Left lung (tissue), 10 donors: ENCODE data around the gene MT1H. TPM values are rescaled to one million over a fixed set of nuclear protein-coding genes. Genes with fewer than 3 reads are reported as not detected.

Experiments
- ATAC-seq: fragments of 200-7000 bp; cut with Tn5 transposase; one replicate; pipeline ENCODE4 v1.9.1; 2020; ENCODE audit warnings: moderate library complexity
- DNase-seq, 4 donors: peaks; one replicate each; pipeline ENCODE4 v3.0.0-alpha.2; 2013 to 2020
- H3K27ac ChIP-seq, 2 donors: fragments of 200-600 bp; sonication (generic) in 1 of 2; one replicate each; pipeline versions ENCODE4 v1.5.0 to v1.8.0; 2020 to 2021
- H3K27me3 ChIP-seq, 2 donors: fragments of 200-600 bp; sonication (generic) in 1 of 2; one replicate each; pipeline versions ENCODE4 v1.5.0 to v1.8.0; 2020 to 2021
- H3K36me3 ChIP-seq, 2 donors: fragments of 200-600 bp; sonication (generic) in 1 of 2; one replicate each; pipeline versions ENCODE4 v1.5.0 to v1.8.0; 2020 to 2021
- H3K4me1 ChIP-seq, 2 donors: fragments of 200-600 bp; one replicate each; pipeline ENCODE4 v1.8.0; 2021
- H3K4me3 ChIP-seq, 2 donors: fragments of 200-600 bp; sonication (generic) in 1 of 2; one replicate each; pipeline versions ENCODE4 v1.5.0 to v1.8.0; 2020 to 2021; ENCODE audit warnings: mild to moderate bottlenecking in 1 of 2
- H3K9me3 ChIP-seq, 2 donors: fragments of 200-600 bp; sonication (generic) in 1 of 2; one replicate each; pipeline versions ENCODE4 v1.5.0 to v1.8.0; 2020 to 2021
- intact Hi-C, 2 donors: fragments of 100-400 bp; cut with DNase I; formaldehyde crosslinking; loops; one replicate each; pipeline versions ENCODE4 v1.11.2 to v1.14.2; 2022
- polyA plus RNA-seq, 6 donors: library from polyadenylated mRNA; unstranded; fragments of 120-200 nt; gene quantifications; one replicate each; pipeline ENCODE4 v1.2.1, GENCODE V29; 2013; ENCODE audit not compliant: insufficient read length in 6 of 6
- total RNA-seq, 2 donors: library from RNA; stranded (reverse); fragmentation: NEBNext Ultra II Directional; extraction: Animal tissue kit (Norgen Biotek cat#: 25700); gene quantifications; one replicate each; pipeline ENCODE4 v1.2.1, GENCODE V29; 2021
- TF ChIP-seq, protein P1 (sequence below), 2 donors: fragments of 200-600 bp; sonication (generic) in 1 of 2; IDR thresholded peaks; one replicate each; pipeline versions ENCODE4 v1.5.0 to v1.8.0; 2021; ENCODE audit warnings: antibody characterized with exemption in 2 of 2
- donor health status: DM: no; HTN: yes; CAD: no.
- donor health status: DM: no; HTN: no; CAD: no.

MT1H gene
- total and polyA plus RNA-seq, 8 donors: 1.1 to 2.3 (median 2.2) TPM; not detected in 4

DNA sequence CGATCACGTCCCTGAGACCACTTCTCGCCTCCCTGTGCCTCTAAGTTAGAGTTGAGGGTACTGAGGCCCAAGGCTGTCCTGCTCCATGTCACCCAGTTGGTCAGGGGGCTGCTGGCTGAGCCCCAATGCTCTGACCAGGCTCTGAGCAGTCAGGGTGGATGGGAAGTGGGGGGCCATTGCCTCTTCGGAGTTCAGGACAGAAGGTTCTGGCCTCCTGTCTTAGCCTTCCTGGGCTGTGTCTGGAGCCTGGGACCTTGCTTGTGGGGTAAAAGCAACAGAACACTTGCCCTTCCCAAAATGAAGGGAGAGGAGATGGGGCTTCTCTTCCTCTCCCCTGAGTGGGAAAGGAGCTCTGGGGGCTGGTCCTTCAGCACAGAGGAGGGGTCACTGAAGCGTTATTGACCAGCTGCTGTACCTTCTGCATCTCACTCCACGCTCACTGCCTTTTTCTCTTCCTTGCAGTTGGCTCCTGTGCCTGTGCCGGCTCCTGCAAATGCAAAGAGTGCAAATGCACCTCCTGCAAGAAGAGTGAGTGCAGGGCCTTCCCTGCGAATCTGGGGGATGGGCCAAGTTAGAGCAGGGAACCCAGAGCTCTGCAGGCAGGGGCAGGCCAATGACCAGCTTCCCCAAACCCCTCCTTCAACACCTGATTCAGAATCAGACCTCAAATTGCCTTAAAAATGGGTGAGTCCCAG is 13.2 kb downstream of the MT1H start:
- DNase-seq (no peak), ATAC-seq (peak; percentile 2)
- Histone ChIP-seq H3K4me3 (peak overlapping the region; percentile 55), H3K27me3 (no peaks in the 10 kb centered on the region), H3K4me1 (peaks cover 10 to 18% of the 10 kb centered on the region in 2 donors), H3K36me3 (no peaks in the 10 kb centered on the region), H3K9me3 (peaks cover 0 to 8% of the 10 kb centered on the region in 2 donors), H3K27ac (peak overlapping the region in 1 of 2 donors; percentile 80)
- intact Hi-C loops: no loop called here
- TF ChIP-seq, protein P1, sequence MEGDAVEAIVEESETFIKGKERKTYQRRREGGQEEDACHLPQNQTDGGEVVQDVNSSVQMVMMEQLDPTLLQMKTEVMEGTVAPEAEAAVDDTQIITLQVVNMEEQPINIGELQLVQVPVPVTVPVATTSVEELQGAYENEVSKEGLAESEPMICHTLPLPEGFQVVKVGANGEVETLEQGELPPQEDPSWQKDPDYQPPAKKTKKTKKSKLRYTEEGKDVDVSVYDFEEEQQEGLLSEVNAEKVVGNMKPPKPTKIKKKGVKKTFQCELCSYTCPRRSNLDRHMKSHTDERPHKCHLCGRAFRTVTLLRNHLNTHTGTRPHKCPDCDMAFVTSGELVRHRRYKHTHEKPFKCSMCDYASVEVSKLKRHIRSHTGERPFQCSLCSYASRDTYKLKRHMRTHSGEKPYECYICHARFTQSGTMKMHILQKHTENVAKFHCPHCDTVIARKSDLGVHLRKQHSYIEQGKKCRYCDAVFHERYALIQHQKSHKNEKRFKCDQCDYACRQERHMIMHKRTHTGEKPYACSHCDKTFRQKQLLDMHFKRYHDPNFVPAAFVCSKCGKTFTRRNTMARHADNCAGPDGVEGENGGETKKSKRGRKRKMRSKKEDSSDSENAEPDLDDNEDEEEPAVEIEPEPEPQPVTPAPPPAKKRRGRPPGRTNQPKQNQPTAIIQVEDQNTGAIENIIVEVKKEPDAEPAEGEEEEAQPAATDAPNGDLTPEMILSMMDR (IDR thresholded peaks at IDR 0.05): no peak

DNA sequence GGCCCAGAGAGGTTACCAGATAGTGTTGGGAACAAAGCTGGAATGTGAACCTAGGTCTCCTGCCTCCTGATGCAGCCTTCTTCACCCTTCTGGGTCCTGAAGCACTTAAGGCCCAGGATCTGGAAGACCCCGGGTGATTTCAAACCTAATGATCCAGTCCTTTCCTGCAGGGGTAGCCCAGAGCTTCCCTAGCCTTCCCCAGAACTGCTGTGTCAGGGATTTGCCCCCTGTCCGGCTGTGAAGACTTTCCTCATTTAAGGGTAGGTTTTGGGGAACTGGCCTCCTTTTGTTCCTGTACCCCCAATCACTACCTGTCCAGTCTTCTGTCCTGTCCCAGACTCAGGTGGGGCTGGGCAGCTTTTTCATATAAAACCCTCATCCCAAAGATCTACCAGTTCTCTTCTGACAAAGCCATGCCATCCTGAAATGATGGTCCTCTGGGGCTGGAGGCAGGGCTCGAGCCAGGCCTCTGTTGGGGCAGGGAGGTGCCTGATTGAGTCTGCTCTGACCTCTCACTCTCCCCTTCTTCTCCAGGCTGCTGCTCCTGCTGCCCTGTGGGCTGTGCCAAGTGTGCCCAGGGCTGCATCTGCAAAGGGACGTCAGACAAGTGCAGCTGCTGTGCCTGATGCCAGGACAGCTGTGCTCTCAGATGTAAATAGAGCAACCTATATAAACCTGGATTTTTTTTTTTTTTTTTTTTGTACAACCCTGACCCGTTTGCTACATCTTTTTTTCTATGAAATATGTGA is 14.0 kb downstream of the MT1H start:
- H3K27ac ChIP-seq: no peak overlapping the region
- TF ChIP-seq, protein P1 (IDR thresholded peaks at IDR 0.05): no peak
- DNase-seq (no peak), ATAC-seq (no peak)
- H3K9me3 ChIP-seq: peaks cover 0 to 8% of the 10 kb centered on the region in 2 donors
- intact Hi-C loops: no loop called here
- peaks cover 10 to 18% of the 10 kb centered on the region in 2 donors for H3K4me1 ChIP-seq
- peak overlapping the region; percentile 55 for H3K4me3 ChIP-seq
- no peaks in the 10 kb centered on the region for H3K27me3 ChIP-seq
- H3K36me3 ChIP-seq: no peaks in the 10 kb centered on the region

DNA sequence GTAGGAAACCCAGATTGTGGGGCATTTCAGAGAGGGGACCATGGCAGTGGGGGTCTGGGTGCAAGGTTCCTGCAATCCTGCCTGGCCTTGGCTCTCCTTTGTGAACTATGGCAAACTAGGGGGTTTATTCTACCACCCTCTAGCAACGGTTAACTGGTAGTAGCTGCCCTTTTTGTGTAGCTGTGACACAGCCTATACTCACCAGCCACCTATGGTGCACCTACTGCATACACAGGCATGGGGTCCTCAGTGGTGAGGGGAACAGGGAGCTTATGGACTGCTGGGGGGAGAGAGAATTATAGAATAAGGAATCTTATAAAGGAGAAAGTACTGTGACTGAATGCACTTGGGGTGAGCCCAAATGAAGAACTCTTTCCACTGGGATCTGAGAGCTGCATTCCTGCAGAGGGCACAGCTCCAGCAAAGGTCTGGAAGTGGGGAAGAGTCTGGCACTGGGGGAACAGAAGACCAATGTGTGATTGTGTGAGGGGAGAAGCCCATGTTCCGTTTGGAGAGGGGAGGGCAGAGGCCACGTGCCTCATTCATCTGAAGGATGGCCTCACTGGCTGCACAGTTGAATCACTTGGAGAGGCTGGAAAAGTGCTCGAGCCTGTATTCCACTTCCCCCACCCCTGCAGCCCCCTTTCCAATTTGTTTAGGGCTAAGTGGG is 14.8 kb downstream of the MT1H start:
- intact Hi-C loops: no loop called here
- ATAC-seq: no peak

DNA sequence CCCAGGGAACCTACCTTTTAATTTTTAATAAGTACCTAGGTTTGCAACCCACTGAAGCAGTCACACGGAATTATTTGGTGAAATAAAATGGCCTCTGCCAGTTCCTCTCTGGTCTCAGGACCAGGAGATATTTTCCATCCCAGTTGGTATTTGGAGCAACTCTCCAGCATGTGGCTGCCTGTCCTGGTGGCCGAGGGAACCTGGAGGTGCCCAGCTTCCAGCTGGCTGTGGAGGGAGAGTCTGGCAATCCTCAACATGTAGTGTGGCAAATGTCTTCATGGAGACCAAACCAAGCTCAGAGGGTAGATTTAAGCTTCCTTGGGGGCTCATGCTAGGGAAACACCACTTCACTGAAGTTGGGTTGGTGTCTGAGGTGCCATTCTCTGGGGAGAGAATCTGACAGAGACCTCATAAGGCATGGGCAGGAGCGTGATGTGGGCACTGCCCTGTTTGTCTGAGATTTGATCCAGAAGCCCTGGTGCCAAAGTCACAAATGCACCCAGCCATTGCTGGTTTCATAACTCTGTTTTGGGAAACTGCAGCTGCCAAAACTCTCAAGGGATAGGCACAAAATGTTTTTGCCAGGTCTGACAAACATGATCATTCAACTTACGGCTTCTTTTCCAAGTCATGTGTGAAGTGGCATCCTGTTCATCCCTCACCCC is 15.4 kb downstream of the MT1H start:
- no peak overlapping the region for H3K4me3 ChIP-seq
- intact Hi-C loops: no loop called here

More for the DNA sequence above, 14.8 kb downstream of the MT1H start:
- no peaks in the 10 kb centered on the region for H3K27me3 ChIP-seq
- H3K27ac ChIP-seq: no peak overlapping the region
- TF ChIP-seq, protein P1 (IDR thresholded peaks at IDR 0.05): no peak
- peaks cover 0 to 8% of the 10 kb centered on the region in 2 donors for H3K9me3 ChIP-seq
- DNase-seq: no peak
- no peaks in the 10 kb centered on the region for H3K36me3 ChIP-seq
- peaks cover 10 to 18% of the 10 kb centered on the region in 2 donors for H3K4me1 ChIP-seq
- peak overlapping the region in 1 of 2 donors; percentile 55 for H3K4me3 ChIP-seq

More for the DNA sequence above, 15.4 kb downstream of the MT1H start:
- no peaks in the 10 kb centered on the region for H3K27me3 ChIP-seq
- no peak for DNase-seq
- peaks cover 0 to 8% of the 10 kb centered on the region in 2 donors for H3K9me3 ChIP-seq
- ATAC-seq: no peak
- H3K4me1 ChIP-seq: peaks cover 10 to 18% of the 10 kb centered on the region in 2 donors
- H3K27ac ChIP-seq: no peak overlapping the region
- TF ChIP-seq, protein P1 (IDR thresholded peaks at IDR 0.05): no peak
- H3K36me3 ChIP-seq: no peaks in the 10 kb centered on the region
